ENCODE measurements around the gene PLEKHH1.

- TF ChIP-seq TAF1 (IDR thresholded peaks at IDR 0.05; ENCODE audit: borderline replicate concordance, low read depth, low read length) = no peak
- no peak for TF ChIP-seq POLR2A (IDR thresholded peaks at IDR 0.05; ENCODE audit: low read depth, low read length)
Observed at GRCh38 chr14:67526181-67526580, 6.9 kb upstream of the PLEKHH1 start.
